Esophagus squamous epithelium (tissue), 4 donors: ENCODE measurements around the gene UBE2D1.

Source experiments
- CTCF ChIP-seq, 6 experiments: fragments of 450-650 bp in 4 of 6; fragments of 200-600 bp in 2 of 6; sonication (generic) in 2 of 6; IDR thresholded peaks; one replicate each; pipeline ENCODE4 v1.5.1; 2016 to 2019; ENCODE audit warnings: antibody characterized with exemption in 6 of 6, mild to moderate bottlenecking in 4 of 6, moderate library complexity in 4 of 6
- POLR2A ChIP-seq, 4 donors: fragments of 450-650 bp; IDR thresholded peaks; one replicate each; pipeline ENCODE4 v1.6.1; 2017; ENCODE audit warnings: antibody characterized with exemption in 4 of 4, mild to moderate bottlenecking in 4 of 4, moderate library complexity in 3 of 4

- no peak for TF ChIP-seq POLR2A (IDR thresholded peaks at IDR 0.05)
- no peak for TF ChIP-seq CTCF (IDR thresholded peaks at IDR 0.05)
Observed at GRCh38 chr10:58393317-58393716, 58.5 kb downstream of the UBE2D1 start.
